HepG2 (cell line): ENCODE results near the gene KCTD5. TPM values are rescaled to one million over a fixed set of nuclear protein-coding genes. Genes with fewer than 3 reads are reported as not detected.
A peak's percentile ranks its signal among the peaks of the same experiment; 100 is the strongest.

Experiments
- E2F2 ChIP-seq: sonication (generic); formaldehyde crosslinking; IDR thresholded peaks from 2 replicates; pipeline ENCODE4 v1.4.0; 2020; ENCODE audit warnings: missing genetic modification reagents, borderline replicate concordance
- ELF3 ChIP-seq: IDR thresholded peaks from 2 replicates; pipeline ENCODE4 v1.6.1; 2016; ENCODE audit warnings: missing genetic modification reagents, missing compliant biosample characterization
- KDM5B ChIP-seq: sonication (generic); formaldehyde crosslinking; IDR thresholded peaks from 2 replicates; pipeline ENCODE4 v1.4.0; 2020; ENCODE audit warnings: missing genetic modification reagents, mild to moderate bottlenecking, borderline replicate concordance
- RARG ChIP-seq: sonication (generic); formaldehyde crosslinking; IDR thresholded peaks from 2 replicates; pipeline ENCODE4 v1.4.0; 2020; ENCODE audit warnings: low read depth, mild to moderate bottlenecking, missing genetic modification reagents
- SIN3B ChIP-seq: fragments of 150-350 bp; IDR thresholded peaks from 2 replicates; pipeline ENCODE4 v1.6.1; 2014; ENCODE audit warnings: low read length
- SRSF1 ChIP-seq: fragments of 200-400 bp; formaldehyde crosslinking; optimal IDR thresholded peaks from 2 replicates; pipeline ENCODE3; 2017; ENCODE audit warnings: mild to moderate bottlenecking, low read depth, low read length, moderate library complexity
- STAT5B ChIP-seq: sonication (generic); formaldehyde crosslinking; IDR thresholded peaks from 2 replicates; pipeline ENCODE4 v1.4.0; 2020; ENCODE audit warnings: missing genetic modification reagents
- U2AF1 ChIP-seq: fragments of 200-400 bp; formaldehyde crosslinking; optimal IDR thresholded peaks from 2 replicates; pipeline ENCODE3; 2017; ENCODE audit warnings: mild to moderate bottlenecking, low read depth, low read length
- ZNF253 ChIP-seq: sonication (generic); formaldehyde crosslinking; IDR thresholded peaks from 2 replicates; pipeline ENCODE4 v1.8.0; 2022; ENCODE audit warnings: mild to moderate bottlenecking, missing genetic modification reagents, borderline replicate concordance
- ZNF333 ChIP-seq: sonication (generic); formaldehyde crosslinking; IDR thresholded peaks from 2 replicates; pipeline ENCODE4 v1.4.0; 2020; ENCODE audit warnings: mild to moderate bottlenecking, missing genetic modification reagents, borderline replicate concordance
- ZNF350 ChIP-seq: sonication (generic); formaldehyde crosslinking; IDR thresholded peaks from 2 replicates; pipeline ENCODE4 v1.4.0; 2020; ENCODE audit warnings: mild to moderate bottlenecking, low read depth, missing genetic modification reagents, borderline replicate concordance
- ZNF354B ChIP-seq: sonication (generic); formaldehyde crosslinking; IDR thresholded peaks from 2 replicates; pipeline ENCODE4 v1.8.0; 2022; ENCODE audit warnings: mild to moderate bottlenecking, missing genetic modification reagents
- ZNF773 ChIP-seq: sonication (generic); formaldehyde crosslinking; IDR thresholded peaks from 2 replicates; pipeline ENCODE4 v1.4.0; 2020; ENCODE audit warnings: missing genetic modification reagents, borderline replicate concordance
- ZNF816 ChIP-seq: sonication (generic); formaldehyde crosslinking; IDR thresholded peaks from 2 replicates; pipeline ENCODE4 v1.8.0; 2022; ENCODE audit warnings: missing genetic modification reagents, mild to moderate bottlenecking, borderline replicate concordance
- polyA plus RNA-seq, 8 experiments: library from polyadenylated mRNA; depleted of rRNA in 3 of 8; stranded (reverse) in 7 of 8; unstranded in 1 of 8; fragments of >200 nt; fragmentation: Illumina TruSeq in 4 of 8; extraction: Trizol in 4 of 8; gene quantifications; 2 replicates each; pipeline versions ENCODE4 v1.2.1 to v1.2.3, GENCODE V29; 2011 to 2016; ENCODE audit warnings: low read depth in 4 of 8, missing spikeins in 1 of 8, mixed read lengths in 1 of 8; ENCODE audit not compliant: insufficient read depth in 1 of 8
- total RNA-seq, 5 experiments: library from RNA; depleted of rRNA; stranded (reverse); fragments of >200 nt; fragmentation: Illumina TruSeq; extraction: Trizol; gene quantifications; 2 replicates each; pipeline ENCODE4 v1.2.3, GENCODE V29; 2016; ENCODE audit warnings: low read depth in 1 of 5
- TF ChIP-seq, protein P1 (sequence below): sonication (generic); formaldehyde crosslinking; IDR thresholded peaks from 2 replicates; pipeline ENCODE4 v1.9.0; 2021; ENCODE audit warnings: missing genetic modification reagents, mild to moderate bottlenecking, borderline replicate concordance
- TF ChIP-seq, protein P2 (sequence below): IDR thresholded peaks from 2 replicates; pipeline ENCODE4 v1.6.1; 2016; ENCODE audit warnings: control low read depth
- TF ChIP-seq, protein P3 (sequence below): sonication (generic); formaldehyde crosslinking; IDR thresholded peaks from 2 replicates; pipeline ENCODE4 v1.4.0; 2020; ENCODE audit warnings: missing genetic modification reagents

KCTD5 gene
- total and polyA plus RNA-seq, 2 of the 13 experiments (the other 11 are each of a cell fraction or from before 2014, with no cell fraction given), result 25.4 to 29.8 TPM

DNA sequence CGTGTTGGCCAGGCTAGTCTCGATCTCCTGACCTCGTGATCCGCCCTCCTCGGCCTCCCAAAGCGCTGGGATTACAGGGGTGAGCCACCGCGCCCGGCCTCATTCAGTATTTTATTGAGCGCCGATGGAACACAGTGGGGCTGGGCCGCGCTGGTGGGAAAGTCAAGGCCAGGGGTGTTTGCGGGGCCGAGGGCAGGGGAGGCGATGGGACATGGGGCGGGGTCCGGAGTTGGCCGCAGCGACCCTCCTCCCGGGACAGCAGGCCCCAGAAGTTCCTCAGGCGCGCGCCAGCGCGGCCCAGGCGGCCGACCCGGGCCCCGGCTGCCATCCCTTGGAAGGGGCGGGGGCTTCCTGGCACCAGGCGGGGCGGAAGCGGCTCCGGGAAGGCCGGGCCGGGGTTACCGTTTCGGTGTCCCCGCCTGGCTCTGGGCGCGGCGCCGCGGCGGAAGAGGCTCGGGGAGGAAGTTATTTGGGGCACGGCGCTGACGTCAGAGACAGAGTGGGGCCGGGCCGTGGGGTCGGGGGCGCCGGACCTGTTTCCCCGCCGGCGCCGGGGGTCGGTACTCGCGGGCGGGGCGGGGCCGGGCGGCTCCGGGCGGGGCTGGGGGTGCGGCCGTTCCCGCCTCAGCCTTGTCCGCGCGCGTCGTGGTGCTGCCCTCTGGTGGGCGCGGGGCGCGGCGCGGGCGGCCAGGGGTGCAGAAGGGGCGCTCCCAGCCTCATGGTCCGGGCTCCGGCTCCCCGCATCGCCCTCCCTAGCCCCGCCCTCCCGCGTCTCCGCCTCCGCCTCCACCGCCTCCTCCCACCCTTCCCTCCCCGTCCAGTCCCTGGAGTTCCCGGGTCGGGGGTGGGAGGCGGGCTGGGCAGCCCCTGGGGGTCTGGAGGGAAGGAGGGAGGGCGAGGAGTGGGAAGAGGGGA, 38.7 kb downstream of the KCTD5 start (continued):
- TF ChIP-seq KDM5B (peak; percentile 39; the same call in 1 of the 2 replicates), SRSF1 (no peak), ZNF333 (no peak), ZNF354B (CRISPR knock-in tag) (no peak), SIN3B (peak; percentile 61; the same call in 1 of the 2 replicates), U2AF1 (no peak), ZNF816 (no peak), ELF3 (CRISPR knock-in tag) (peak; percentile 59; the same call in 1 of the 2 replicates), E2F2 (CRISPR knock-in tag) (no peak; the same call in 1 of the 2 replicates), ZNF253 (0 out of 2 replicates have a peak, but pooled peaks have one; percentile 28), RARG (CRISPR knock-in tag) (no peak), ZNF773 (CRISPR knock-in tag) (no peak), STAT5B (no peak), ZNF350 (CRISPR knock-in tag) (no peak)
- TF ChIP-seq, protein P1, sequence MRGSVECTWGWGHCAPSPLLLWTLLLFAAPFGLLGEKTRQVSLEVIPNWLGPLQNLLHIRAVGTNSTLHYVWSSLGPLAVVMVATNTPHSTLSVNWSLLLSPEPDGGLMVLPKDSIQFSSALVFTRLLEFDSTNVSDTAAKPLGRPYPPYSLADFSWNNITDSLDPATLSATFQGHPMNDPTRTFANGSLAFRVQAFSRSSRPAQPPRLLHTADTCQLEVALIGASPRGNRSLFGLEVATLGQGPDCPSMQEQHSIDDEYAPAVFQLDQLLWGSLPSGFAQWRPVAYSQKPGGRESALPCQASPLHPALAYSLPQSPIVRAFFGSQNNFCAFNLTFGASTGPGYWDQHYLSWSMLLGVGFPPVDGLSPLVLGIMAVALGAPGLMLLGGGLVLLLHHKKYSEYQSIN (CRISPR knock-in tag), result no peak
- TF ChIP-seq, protein P2, sequence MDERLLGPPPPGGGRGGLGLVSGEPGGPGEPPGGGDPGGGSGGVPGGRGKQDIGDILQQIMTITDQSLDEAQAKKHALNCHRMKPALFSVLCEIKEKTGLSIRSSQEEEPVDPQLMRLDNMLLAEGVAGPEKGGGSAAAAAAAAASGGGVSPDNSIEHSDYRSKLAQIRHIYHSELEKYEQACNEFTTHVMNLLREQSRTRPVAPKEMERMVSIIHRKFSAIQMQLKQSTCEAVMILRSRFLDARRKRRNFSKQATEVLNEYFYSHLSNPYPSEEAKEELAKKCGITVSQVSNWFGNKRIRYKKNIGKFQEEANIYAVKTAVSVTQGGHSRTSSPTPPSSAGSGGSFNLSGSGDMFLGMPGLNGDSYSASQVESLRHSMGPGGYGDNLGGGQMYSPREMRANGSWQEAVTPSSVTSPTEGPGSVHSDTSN (CRISPR knock-in tag), result no peak
- TF ChIP-seq, protein P3, sequence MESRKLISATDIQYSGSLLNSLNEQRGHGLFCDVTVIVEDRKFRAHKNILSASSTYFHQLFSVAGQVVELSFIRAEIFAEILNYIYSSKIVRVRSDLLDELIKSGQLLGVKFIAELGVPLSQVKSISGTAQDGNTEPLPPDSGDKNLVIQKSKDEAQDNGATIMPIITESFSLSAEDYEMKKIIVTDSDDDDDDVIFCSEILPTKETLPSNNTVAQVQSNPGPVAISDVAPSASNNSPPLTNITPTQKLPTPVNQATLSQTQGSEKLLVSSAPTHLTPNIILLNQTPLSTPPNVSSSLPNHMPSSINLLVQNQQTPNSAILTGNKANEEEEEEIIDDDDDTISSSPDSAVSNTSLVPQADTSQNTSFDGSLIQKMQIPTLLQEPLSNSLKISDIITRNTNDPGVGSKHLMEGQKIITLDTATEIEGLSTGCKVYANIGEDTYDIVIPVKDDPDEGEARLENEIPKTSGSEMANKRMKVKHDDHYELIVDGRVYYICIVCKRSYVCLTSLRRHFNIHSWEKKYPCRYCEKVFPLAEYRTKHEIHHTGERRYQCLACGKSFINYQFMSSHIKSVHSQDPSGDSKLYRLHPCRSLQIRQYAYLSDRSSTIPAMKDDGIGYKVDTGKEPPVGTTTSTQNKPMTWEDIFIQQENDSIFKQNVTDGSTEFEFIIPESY (CRISPR knock-in tag), result no peak
